H9 (cell line): Measurements from ENCODE around the gene GP2. TPM values are rescaled to one million over a fixed set of nuclear protein-coding genes. Genes with fewer than 3 reads are reported as not detected.

Experiments
- DNase-seq: peaks from one replicate; pipeline ENCODE4 v3.0.0-alpha.2; 2017
- H2AFZ ChIP-seq: one replicate; pipeline ENCODE4 v1.6.1; 2013; ENCODE audit warnings: mild to moderate bottlenecking, low read length, control low read depth, moderate library complexity
- H2AK5ac ChIP-seq: 2 replicates; pipeline ENCODE4 v1.6.1; 2013; ENCODE audit warnings: low read length, control low read depth, mixed read lengths; ENCODE audit not compliant: insufficient read length
- H2BK120ac ChIP-seq: one replicate; pipeline ENCODE4 v1.6.1; 2013; ENCODE audit warnings: low read depth, mild to moderate bottlenecking, low read length, control low read depth, inconsistent platforms; ENCODE audit not compliant: poor library complexity, severe bottlenecking
- H2BK12ac ChIP-seq: 2 replicates; pipeline ENCODE4 v1.6.1; 2013; ENCODE audit warnings: low read length, control low read depth, mixed read lengths, low read depth; ENCODE audit not compliant: insufficient read length
- H2BK15ac ChIP-seq: 2 replicates; pipeline ENCODE4 v1.6.1; 2013; ENCODE audit warnings: low read depth, low read length, control low read depth
- H2BK20ac ChIP-seq: one replicate; pipeline ENCODE4 v1.6.1; 2013; ENCODE audit warnings: low read depth, mild to moderate bottlenecking, low read length, control low read depth, inconsistent platforms; ENCODE audit not compliant: poor library complexity, severe bottlenecking
- H2BK5ac ChIP-seq: 2 replicates; pipeline ENCODE4 v1.6.1; 2013; ENCODE audit warnings: low read length, control low read depth, mixed read lengths; ENCODE audit not compliant: insufficient read length
- H3K14ac ChIP-seq: 2 replicates; pipeline ENCODE4 v1.6.1; 2013; ENCODE audit warnings: low read length, control low read depth; ENCODE audit not compliant: insufficient read depth
- H3K18ac ChIP-seq: 2 replicates; pipeline ENCODE4 v1.6.1; 2013; ENCODE audit warnings: low read depth, mild to moderate bottlenecking, mixed read lengths, low read length, control low read depth; ENCODE audit not compliant: insufficient read length
- H3K23ac ChIP-seq: 2 replicates; pipeline ENCODE4 v1.6.1; 2013; ENCODE audit warnings: low read length, control low read depth, mixed read lengths, low read depth; ENCODE audit not compliant: insufficient read length
- H3K23me2 ChIP-seq: 2 replicates; pipeline ENCODE4 v1.6.1; 2013; ENCODE audit warnings: low read depth, mild to moderate bottlenecking, mixed read lengths, low read length, control low read depth; ENCODE audit not compliant: insufficient read length, poor library complexity, severe bottlenecking
- H3K27ac ChIP-seq: 2 replicates; pipeline ENCODE4 v1.5.1; 2013; ENCODE audit warnings: low read length, control low read depth, mixed read lengths, low read depth; ENCODE audit not compliant: insufficient read length
- H3K27me3 ChIP-seq: 2 replicates; pipeline ENCODE4 v1.6.1; 2013; ENCODE audit warnings: low read length, control low read depth, inconsistent platforms; ENCODE audit not compliant: insufficient read depth
- H3K4ac ChIP-seq: 2 replicates; pipeline ENCODE4 v1.6.1; 2013; ENCODE audit warnings: low read depth, mild to moderate bottlenecking, control low read depth, inconsistent platforms, low read length, moderate library complexity
- H3K4me1 ChIP-seq: 2 replicates; pipeline ENCODE4 v1.6.1; 2013; ENCODE audit warnings: low read length, control low read depth, inconsistent platforms; ENCODE audit not compliant: insufficient read depth
- H3K4me2 ChIP-seq: 2 replicates; pipeline ENCODE4 v1.6.1; 2013; ENCODE audit warnings: low read length, control low read depth, mixed read lengths; ENCODE audit not compliant: insufficient read length, insufficient read depth
- H3K56ac ChIP-seq: 2 replicates; pipeline ENCODE4 v1.6.1; 2013; ENCODE audit warnings: low read depth, mild to moderate bottlenecking, mixed read lengths, low read length, control low read depth; ENCODE audit not compliant: insufficient read length
- H3K79me1 ChIP-seq: 2 replicates; pipeline ENCODE4 v1.6.1; 2013; ENCODE audit warnings: low read depth, mild to moderate bottlenecking, moderate library complexity, low read length, control low read depth, inconsistent platforms; ENCODE audit not compliant: insufficient read depth, poor library complexity, severe bottlenecking
- H3K79me2 ChIP-seq: 2 replicates; pipeline ENCODE4 v1.6.1; 2013; ENCODE audit warnings: low read length, control low read depth, inconsistent platforms; ENCODE audit not compliant: insufficient read depth
- H3K9ac ChIP-seq: 2 replicates; pipeline ENCODE4 v1.6.1; 2013; ENCODE audit warnings: low read length, control low read depth, mixed read lengths; ENCODE audit not compliant: insufficient read length; ENCODE audit errors: extremely low read depth
- H3K9me3 ChIP-seq: one replicate; pipeline ENCODE4 v1.6.1; 2013; ENCODE audit warnings: low read depth, low read length, inconsistent platforms; ENCODE audit not compliant: control insufficient read depth
- H3T11ph ChIP-seq: one replicate; pipeline ENCODE4 v1.6.1; 2013; ENCODE audit warnings: mild to moderate bottlenecking, low read length, control low read depth, inconsistent platforms
- H4K20me1 ChIP-seq: one replicate; pipeline ENCODE4 v1.6.1; 2013; ENCODE audit not compliant: control insufficient read depth, insufficient read length, insufficient read depth
- H4K5ac ChIP-seq: 2 replicates; pipeline ENCODE4 v1.6.1; 2013; ENCODE audit warnings: low read depth, mild to moderate bottlenecking, mixed read lengths, low read length, control low read depth; ENCODE audit not compliant: insufficient read length
- H4K8ac ChIP-seq: replicated peaks from 2 replicates; pipeline ENCODE4 v1.6.1; 2013; ENCODE audit warnings: low read length, control low read depth, mixed read lengths, low read depth; ENCODE audit not compliant: insufficient read length
- H4K91ac ChIP-seq: 2 replicates; pipeline ENCODE4 v1.6.1; 2013; ENCODE audit warnings: low read depth, mild to moderate bottlenecking, moderate library complexity, mixed read lengths, low read length, control low read depth; ENCODE audit not compliant: insufficient read length
- H3K27ac Mint-ChIP-seq, 3 experiments: 2 replicates in 2 of 3; 3 replicates in 1 of 3; pipeline ENCODE4 v1.8.0; 2020 to 2021; ENCODE audit warnings: mixed read lengths in 3 of 3, mild to moderate bottlenecking in 1 of 3, moderate library complexity in 1 of 3
- H3K27me3 Mint-ChIP-seq: 2 replicates; pipeline ENCODE4 v1.8.0; 2021; ENCODE audit warnings: low read depth, mild to moderate bottlenecking, moderate library complexity, mixed read lengths
- H3K36me3 Mint-ChIP-seq, 3 experiments: 2 replicates in 2 of 3; 3 replicates in 1 of 3; pipeline ENCODE4 v1.8.0; 2020 to 2021; ENCODE audit warnings: low read depth in 3 of 3, mixed read lengths in 3 of 3; ENCODE audit not compliant: insufficient read depth in 1 of 3
- H3K4me1 Mint-ChIP-seq, 2 experiments: 2 replicates each; pipeline ENCODE4 v1.8.0; 2020; ENCODE audit warnings: mixed read lengths in 2 of 2
- H3K4me3 Mint-ChIP-seq, 2 experiments: 2 replicates in 1 of 2; 3 replicates in 1 of 2; pipeline ENCODE4 v1.8.0; 2020 to 2021; ENCODE audit warnings: mild to moderate bottlenecking in 2 of 2, mixed read lengths in 2 of 2, moderate library complexity in 1 of 2
- H3K9me3 Mint-ChIP-seq, 2 experiments: 2 replicates in 1 of 2; 3 replicates in 1 of 2; pipeline ENCODE4 v1.8.0; 2020; ENCODE audit warnings: mild to moderate bottlenecking in 2 of 2, mixed read lengths in 2 of 2, moderate library complexity in 1 of 2
- CTCF ChIP-seq: fragments of 200-600 bp; sonication (generic); conservative IDR thresholded peaks from 3 replicates; pipeline ENCODE4 v1.8.0; 2021; ENCODE audit warnings: antibody characterized with exemption, mild to moderate bottlenecking
- whole genome bisulfite sequencing: extraction: QIAGEN DNeasy Blood & Tissue Kit; methylation state at CpG from one replicate; pipeline ENCODE4 v1.1.7; 2013; ENCODE audit warnings: missing lambda C conversion rate, low lambda C conversion rate, mixed read lengths; ENCODE audit not compliant: insufficient read length; ENCODE audit errors: extremely low coverage; 5-methylcytosine and 5-hydroxymethylcytosine counted together
- total RNA-seq: library from RNA; stranded (reverse); gene quantifications from 2 replicates; pipeline ENCODE4 v1.2.1, GENCODE V29; 2021

Gene GP2
- total RNA-seq, 1 experiment from 2014 or later, result not detected

- Histone ChIP-seq H3K56ac (no peak overlapping the region), H2BK5ac (no peak overlapping the region), H4K8ac (no peak overlapping the region), H3K27ac (no peak overlapping the region), H3K9me3 (no peaks in the 10 kb centered on the region), H4K20me1 (no peaks in the 10 kb centered on the region), H2AFZ (no peak overlapping the region), H3T11ph (no peak overlapping the region), H2BK15ac (no peak overlapping the region), H3K4ac (no peak overlapping the region), H3K18ac (no peak overlapping the region), H3K23ac (no peak overlapping the region), H4K91ac (no peak overlapping the region), H4K5ac (no peak overlapping the region), H3K27me3 (no peaks in the 10 kb centered on the region), H3K14ac (no peak overlapping the region), H2BK20ac (no peak overlapping the region), H3K23me2 (peaks cover 3% of the 10 kb centered on the region), H3K4me2 (no peak overlapping the region), H3K79me1 (no peaks in the 10 kb centered on the region), H2AK5ac (no peak overlapping the region), H2BK12ac (no peak overlapping the region), H3K9ac (no peak overlapping the region), H2BK120ac (no peak overlapping the region), H3K79me2 (no peaks in the 10 kb centered on the region), H3K4me1 (no peaks in the 10 kb centered on the region)
- TF ChIP-seq CTCF, result no peak
- no CpG with 5 or more reads among the region's 3 CpGs for WGBS
- Mint-ChIP-seq H3K9me3 (peaks cover 0 to 4% of the 10 kb centered on the region in 2 experiments; a peak in 3 of 5 replicates), H3K4me3 (no peak overlapping the region), H3K36me3 (no peaks in the 10 kb centered on the region), H3K27ac (no peak overlapping the region), H3K4me1 (no peaks in the 10 kb centered on the region), H3K27me3 (peaks cover 2% of the 10 kb centered on the region)
- DNase-seq, result no peak
Observed at GRCh38 chr16:20280259-20280658, 47.1 kb downstream of the GP2 start.
